Ishikawa (cell line): ENCODE results near the gene NRG3.

Source experiments
- EGR1 ChIP-seq: IDR thresholded peaks from 2 replicates; pipeline ENCODE4 v1.6.1; 2012
- TAF1 ChIP-seq: IDR thresholded peaks from 2 replicates; pipeline ENCODE4 v1.6.1; 2012; ENCODE audit warnings: low read depth, mild to moderate bottlenecking
- TF ChIP-seq, protein P1 (sequence below): IDR thresholded peaks from 2 replicates; pipeline ENCODE4 v1.6.1; 2012

DNA sequence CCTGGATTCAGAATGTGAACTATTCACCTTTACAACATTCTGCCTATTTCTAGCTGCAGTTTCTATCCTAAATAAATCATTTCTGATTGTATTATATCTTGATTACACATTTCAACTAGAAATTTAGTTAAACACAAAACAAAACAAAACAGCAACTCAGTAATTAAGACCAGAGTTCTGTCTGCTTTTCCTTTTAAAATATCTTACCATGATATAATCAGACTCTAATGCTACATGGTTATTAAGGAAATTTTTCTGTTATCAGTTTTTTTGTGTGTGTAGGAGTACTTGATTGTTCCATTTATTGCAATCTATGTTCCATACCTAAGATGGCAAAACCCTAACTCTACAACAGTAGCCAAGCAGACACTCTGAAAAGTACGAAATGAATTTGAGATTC, 663.3 kb downstream of the NRG3 start:
- TF ChIP-seq, protein P1, sequence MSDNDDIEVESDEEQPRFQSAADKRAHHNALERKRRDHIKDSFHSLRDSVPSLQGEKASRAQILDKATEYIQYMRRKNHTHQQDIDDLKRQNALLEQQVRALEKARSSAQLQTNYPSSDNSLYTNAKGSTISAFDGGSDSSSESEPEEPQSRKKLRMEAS, result no peak
- TF ChIP-seq TAF1, result no peak
- TF ChIP-seq EGR1, result no peak
